ENCODE results near the gene INPP5K. TPM values are rescaled to one million over a fixed set of nuclear protein-coding genes. Genes with fewer than 3 reads are reported as not detected.
"Not testable (repeated sequence)": the region's sequence is repeated elsewhere in the genome, so short reads cannot be mapped to it uniquely, and the experiment has no call there.

Gene INPP5K
- 27.4 and 43.3 TPM in 2 replicates for total RNA-seq (2014; rRNA removed; shearing (Covaris generic))

- DNase-seq (ENCODE audit: low read depth): peak; percentile 100
Measured at GRCh38 chr17:1516388-1517161, at the start of gene INPP5K. TSS of gene INPP5K (minus strand) at chr17:1516612. CDS start at chr17:1516499, 113 bp downstream.

GRCh38 chr17:1565877-1566276 lies 49.5 kb upstream of the INPP5K start:
- DNase-seq (ENCODE audit: low read depth): no peak

- DNase-seq (ENCODE audit: low read depth): no peak
Measured at GRCh38 chr17:1563786-1564613, 47.6 kb upstream of the INPP5K start.

- not testable (repeated sequence) for DNase-seq (ENCODE audit: low read depth)
Measured at GRCh38 chr17:1563471-1563785, 47.0 kb upstream of the INPP5K start.

- no peak for DNase-seq (ENCODE audit: low read depth)
Measured at GRCh38 chr17:1562176-1562643, 45.8 kb upstream of the INPP5K start.

GRCh38 chr17:1561420-1562175 lies 45.2 kb upstream of the INPP5K start:
- peak; percentile 48 for DNase-seq (ENCODE audit: low read depth)

GRCh38 chr17:1560858-1561355 lies 44.5 kb upstream of the INPP5K start:
- DNase-seq (ENCODE audit: low read depth): no peak

GRCh38 chr17:1560101-1560857 lies 43.9 kb upstream of the INPP5K start:
- no peak for DNase-seq (ENCODE audit: low read depth)

GRCh38 chr17:1559047-1560043 lies 42.9 kb upstream of the INPP5K start:
- DNase-seq (ENCODE audit: low read depth): no peak

- DNase-seq (ENCODE audit: low read depth): no peak
Measured at GRCh38 chr17:1558401-1558800, 42.0 kb upstream of the INPP5K start.

- no peak for DNase-seq (ENCODE audit: low read depth)
Measured at GRCh38 chr17:1557355-1558095, 41.1 kb upstream of the INPP5K start.

GRCh38 chr17:1555651-1556471 lies 39.4 kb upstream of the INPP5K start:
- no peak for DNase-seq (ENCODE audit: low read depth)

- no peak for DNase-seq (ENCODE audit: low read depth)
Measured at GRCh38 chr17:1554751-1555540, 38.5 kb upstream of the INPP5K start.

- no peak for DNase-seq (ENCODE audit: low read depth)
Measured at GRCh38 chr17:1553354-1554266, 37.2 kb upstream of the INPP5K start.

GRCh38 chr17:1552932-1553331 lies 36.5 kb upstream of the INPP5K start:
- no peak for DNase-seq (ENCODE audit: low read depth)

- DNase-seq (ENCODE audit: low read depth): no peak
Measured at GRCh38 chr17:1551741-1552140, 35.3 kb upstream of the INPP5K start.
